OCI-LY7 (cell line): Measurements from ENCODE around the gene CCDC91. TPM values are rescaled to one million over a fixed set of nuclear protein-coding genes. Genes with fewer than 3 reads are reported as not detected.

Source experiments
- BruUV-seq: library from RNA; stranded (reverse); fragments of 400-500 nt; replicated peaks from 2 replicates; lab custom pipeline; 2021; lab: Mats Ljungman, UMichigan
- CTCF ChIA-PET: fragments of 300-600 bp; sonication (Branson Sonifier 250); formaldehyde crosslinking; loops from one replicate; lab custom pipeline; 2022; ENCODE audit warnings: antibody characterized with exemption; ENCODE audit not compliant: unreplicated experiment; lab: Charles Lee
- POLR2A ChIA-PET: fragments of 300-600 bp; sonication (Branson Sonifier 250); formaldehyde crosslinking; loops from one replicate; lab custom pipeline; 2022; ENCODE audit warnings: antibody characterized with exemption; lab: Charles Lee
- DNase-seq: peaks from one replicate; pipeline ENCODE4 v3.0.0-alpha.2; 2015; ENCODE audit warnings: low spot score
- H2AFZ ChIP-seq: fragments of 200-600 bp; sonication (generic), shearing (Covaris generic); 2 replicates; pipeline ENCODE4 v1.6.1; 2014; ENCODE audit warnings: mild to moderate bottlenecking, antibody characterized with exemption, low read length, moderate library complexity
- H3K27ac ChIP-seq: fragments of 200-600 bp; sonication (generic); 2 replicates; pipeline ENCODE4 v1.5.1; 2014; ENCODE audit warnings: mixed run types, low read depth, mild to moderate bottlenecking, moderate library complexity, low read length, inconsistent platforms; ENCODE audit not compliant: poor library complexity, severe bottlenecking
- H3K36me3 ChIP-seq: fragments of 200-600 bp; sonication (generic); 2 replicates; pipeline ENCODE4 v1.6.1; 2014; ENCODE audit warnings: mild to moderate bottlenecking, antibody characterized with exemption, low read length, moderate library complexity, mixed read lengths; ENCODE audit not compliant: insufficient read depth
- H3K4me1 ChIP-seq: fragments of 200-600 bp; sonication (generic); 2 replicates; pipeline ENCODE4 v1.5.1; 2014; ENCODE audit warnings: mild to moderate bottlenecking, low read length; ENCODE audit not compliant: insufficient read depth, poor library complexity, severe bottlenecking
- H3K4me2 ChIP-seq: fragments of 200-600 bp; sonication (generic); 2 replicates; pipeline ENCODE4 v1.6.1; 2014; ENCODE audit warnings: mild to moderate bottlenecking, low read length
- H3K4me3 ChIP-seq: fragments of 200-600 bp; sonication (generic); 2 replicates; pipeline ENCODE4 v1.5.1; 2014; ENCODE audit warnings: mild to moderate bottlenecking, low read depth, low read length; ENCODE audit not compliant: poor library complexity, severe bottlenecking
- H3K79me2 ChIP-seq: fragments of 200-600 bp; sonication (generic); 2 replicates; pipeline ENCODE4 v1.6.1; 2016; ENCODE audit warnings: low read depth, mild to moderate bottlenecking, low read length, moderate library complexity, mixed read lengths; ENCODE audit not compliant: insufficient read depth
- H3K9me2 ChIP-seq: fragments of 200-600 bp; sonication (generic); 2 replicates; pipeline ENCODE4 v1.6.1; 2016; ENCODE audit warnings: mild to moderate bottlenecking, low read length, mixed read lengths; ENCODE audit not compliant: insufficient read depth
- H3K9me3 ChIP-seq: fragments of 200-600 bp; sonication (generic); 2 replicates; pipeline ENCODE4 v1.6.1; 2014; ENCODE audit warnings: mild to moderate bottlenecking, mixed run types, low read length, mixed read lengths
- H4K20me1 ChIP-seq: fragments of 200-600 bp; sonication (generic); 2 replicates; pipeline ENCODE4 v1.6.1; 2014; ENCODE audit warnings: mild to moderate bottlenecking, antibody characterized with exemption, low read length, moderate library complexity, mixed read lengths; ENCODE audit not compliant: insufficient read depth
- CTCF ChIP-seq: fragments of 200-600 bp; sonication (generic); conservative IDR thresholded peaks from 2 replicates; pipeline ENCODE4 v1.5.1; 2014; ENCODE audit warnings: mild to moderate bottlenecking, antibody characterized with exemption, low read length, moderate library complexity, mixed read lengths
- EZH2phosphoT487 ChIP-seq: fragments of 200-600 bp; sonication (generic); IDR thresholded peaks from 2 replicates; pipeline ENCODE4 v1.6.1; 2018; ENCODE audit warnings: low read depth, borderline replicate concordance, mild to moderate bottlenecking, mixed run types, antibody characterized with exemption, low read length, moderate library complexity, mixed read lengths
- intact Hi-C: fragments of 100-400 bp; cut with micrococcal nuclease; formaldehyde crosslinking; loops from one replicate; pipeline ENCODE4 v1.10.0; 2022; ENCODE audit not compliant: unreplicated experiment
- total RNA-seq, 2 experiments: library from RNA; depleted of rRNA in 1 of 2; stranded (reverse); fragments of >200 nt in 1 of 2; shearing (Covaris generic) in 1 of 2; gene quantifications; 2 replicates each; pipeline ENCODE4 v1.2.3, GENCODE V29; 2014 to 2022

Gene CCDC91
- total RNA-seq, 2 experiments from 2014 or later = 15.8 to 23.8 TPM

- Histone ChIP-seq H3K9me3 (no peaks in the 10 kb centered on the region), H3K4me2 (no peak overlapping the region), H3K4me1 (no peaks in the 10 kb centered on the region), H3K4me3 (no peak overlapping the region), H3K79me2 (no peaks in the 10 kb centered on the region), H3K27ac (no peak overlapping the region), H3K9me2 (no peaks in the 10 kb centered on the region), H2AFZ (no peak overlapping the region), H4K20me1 (no peaks in the 10 kb centered on the region; the same call in 1 of the 2 replicates), H3K36me3 (no peaks in the 10 kb centered on the region)
- POLR2A ChIA-PET = no interaction called here
- TF ChIP-seq CTCF (no peak), EZH2phosphoT487 (no peak)
- BruUV-seq = no TSS peak
- intact Hi-C loops = no loop called here
- CTCF ChIA-PET = no interaction called here
- no peak for DNase-seq
These were observed 153.5 kb downstream of the CCDC91 start for GRCh38 chr12:28343713-28344112.

- intact Hi-C loops = no loop called here
- Histone ChIP-seq H3K9me2 (no peaks in the 10 kb centered on the region), H3K4me1 (no peaks in the 10 kb centered on the region), H3K9me3 (no peaks in the 10 kb centered on the region), H2AFZ (no peak overlapping the region), H3K27ac (no peak overlapping the region), H3K4me2 (no peak overlapping the region), H3K79me2 (no peaks in the 10 kb centered on the region), H3K36me3 (no peaks in the 10 kb centered on the region), H4K20me1 (no peaks in the 10 kb centered on the region; the same call in 1 of the 2 replicates), H3K4me3 (no peak overlapping the region)
- no peak for DNase-seq
- CTCF ChIA-PET = no interaction called here
- TF ChIP-seq CTCF (no peak), EZH2phosphoT487 (no peak)
- BruUV-seq = no TSS peak
- POLR2A ChIA-PET = interaction anchor here (1.5 kb wide), 1 partner anchor 41 kb away, joined by 3 read pairs; no protein-coding TSS in a partner anchor
These were observed 156.3 kb downstream of the CCDC91 start for GRCh38 chr12:28346567-28346966.

GRCh38 chr12:28349196-28349595 lies 158.9 kb downstream of the CCDC91 start:
- Histone ChIP-seq H3K4me1 (no peaks in the 10 kb centered on the region), H4K20me1 (no peaks in the 10 kb centered on the region), H2AFZ (no peak overlapping the region), H3K36me3 (no peaks in the 10 kb centered on the region), H3K9me3 (no peaks in the 10 kb centered on the region), H3K27ac (no peak overlapping the region), H3K4me3 (no peak overlapping the region), H3K4me2 (no peak overlapping the region), H3K79me2 (no peaks in the 10 kb centered on the region), H3K9me2 (no peaks in the 10 kb centered on the region)
- CTCF ChIA-PET = no interaction called here
- TF ChIP-seq CTCF = no peak
- TF ChIP-seq EZH2phosphoT487 = no peak
- BruUV-seq = no TSS peak
- intact Hi-C loops = no loop called here
- POLR2A ChIA-PET = interaction anchor here (0.5 kb wide), 1 partner anchor 371 kb away, joined by 3 read pairs; no protein-coding TSS in a partner anchor
- no peak for DNase-seq
